Bronchial epithelial cell (primary cell): ENCODE data around the gene BAZ1A. TPM values are rescaled to one million over a fixed set of nuclear protein-coding genes. Genes with fewer than 3 reads are reported as not detected.
"Not testable (repeated sequence)": the region's sequence is repeated elsewhere in the genome, so short reads cannot be mapped to it uniquely, and the experiment has no call there.

Source experiments
- DNase-seq: peaks from one replicate; pipeline ENCODE4 v3.0.0-alpha.2; 2010; ENCODE audit warnings: low read depth
- FAIRE-seq: peaks from 2 replicates; lab custom pipeline; 2011; peaks lifted over from hg19 to GRCh38; lab: Jason Lieb, UNC
- H3K27me3 ChIP-seq: 2 replicates; pipeline ENCODE4 v1.5.1; 2011; ENCODE audit warnings: low read length; ENCODE audit not compliant: control insufficient read depth, insufficient read depth
- H3K36me3 ChIP-seq: 2 replicates; pipeline ENCODE4 v1.5.1; 2011; ENCODE audit warnings: low read length; ENCODE audit not compliant: control insufficient read depth, insufficient read depth
- H3K4me3 ChIP-seq: 2 replicates; pipeline ENCODE4 v1.5.1; 2011; ENCODE audit warnings: mild to moderate bottlenecking, low read depth, low read length, control low read depth
- total RNA-seq: library from RNA; depleted of rRNA; stranded (reverse); fragments of >200 nt; gene quantifications from 2 replicates; pipeline ENCODE4 v1.2.1, GENCODE V29; 2014
- TF ChIP-seq, protein P1 (sequence below): IDR thresholded peaks from 2 replicates; pipeline ENCODE4 v1.5.1; 2011; ENCODE audit warnings: mild to moderate bottlenecking, moderate library complexity, low read length, control low read depth, inconsistent platforms; ENCODE audit not compliant: insufficient read depth, severe bottlenecking

Gene BAZ1A
- total RNA-seq, 1 donor from 2014 or later, result 35.0 TPM

GRCh38 chr14:34742270-34743115 lies 132.7 kb downstream of the BAZ1A start:
- no peaks in the 10 kb centered on the region for H3K27me3 ChIP-seq
- H3K4me3 ChIP-seq, result no peak overlapping the region
- H3K36me3 ChIP-seq, result no peaks in the 10 kb centered on the region
- DNase-seq (no peak), FAIRE-seq (no peak)
- TF ChIP-seq, protein P1, sequence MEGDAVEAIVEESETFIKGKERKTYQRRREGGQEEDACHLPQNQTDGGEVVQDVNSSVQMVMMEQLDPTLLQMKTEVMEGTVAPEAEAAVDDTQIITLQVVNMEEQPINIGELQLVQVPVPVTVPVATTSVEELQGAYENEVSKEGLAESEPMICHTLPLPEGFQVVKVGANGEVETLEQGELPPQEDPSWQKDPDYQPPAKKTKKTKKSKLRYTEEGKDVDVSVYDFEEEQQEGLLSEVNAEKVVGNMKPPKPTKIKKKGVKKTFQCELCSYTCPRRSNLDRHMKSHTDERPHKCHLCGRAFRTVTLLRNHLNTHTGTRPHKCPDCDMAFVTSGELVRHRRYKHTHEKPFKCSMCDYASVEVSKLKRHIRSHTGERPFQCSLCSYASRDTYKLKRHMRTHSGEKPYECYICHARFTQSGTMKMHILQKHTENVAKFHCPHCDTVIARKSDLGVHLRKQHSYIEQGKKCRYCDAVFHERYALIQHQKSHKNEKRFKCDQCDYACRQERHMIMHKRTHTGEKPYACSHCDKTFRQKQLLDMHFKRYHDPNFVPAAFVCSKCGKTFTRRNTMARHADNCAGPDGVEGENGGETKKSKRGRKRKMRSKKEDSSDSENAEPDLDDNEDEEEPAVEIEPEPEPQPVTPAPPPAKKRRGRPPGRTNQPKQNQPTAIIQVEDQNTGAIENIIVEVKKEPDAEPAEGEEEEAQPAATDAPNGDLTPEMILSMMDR, result no peak

- TF ChIP-seq, protein P1, result no peak
- Histone ChIP-seq H3K36me3 (no peaks in the 10 kb centered on the region), H3K4me3 (no peak overlapping the region), H3K27me3 (no peaks in the 10 kb centered on the region)
- FAIRE-seq, result no peak
- DNase-seq, result no peak
Observed at GRCh38 chr14:34741840-34742239, 133.3 kb downstream of the BAZ1A start.

DNA sequence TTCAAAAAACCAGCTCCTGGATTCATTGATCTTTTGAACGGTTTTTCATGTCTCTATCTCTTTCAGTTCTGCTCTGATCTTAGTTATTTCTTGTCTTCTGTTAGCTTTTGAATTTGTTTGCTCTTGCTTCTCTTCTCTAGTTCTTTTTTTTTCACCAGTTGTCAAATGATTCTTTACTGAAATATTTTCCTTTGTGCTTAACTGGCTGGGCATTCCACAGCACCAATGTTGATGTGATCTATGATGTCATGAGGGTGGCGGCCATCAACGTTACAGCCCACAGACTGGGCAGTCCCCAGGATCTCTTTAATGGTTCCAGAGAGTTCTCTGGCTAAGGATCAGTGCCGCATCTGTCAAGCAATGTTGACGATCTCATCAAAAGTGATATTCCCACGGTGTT lies 135.0 kb downstream of the BAZ1A start:
- H3K36me3 ChIP-seq, H3K27me3 ChIP-seq, H3K4me3 ChIP-seq, FAIRE-seq, DNase-seq: not testable (repeated sequence)

GRCh38 chr14:34737079-34737478 lies 138.1 kb downstream of the BAZ1A start:
- FAIRE-seq, result not testable (repeated sequence)

DNA sequence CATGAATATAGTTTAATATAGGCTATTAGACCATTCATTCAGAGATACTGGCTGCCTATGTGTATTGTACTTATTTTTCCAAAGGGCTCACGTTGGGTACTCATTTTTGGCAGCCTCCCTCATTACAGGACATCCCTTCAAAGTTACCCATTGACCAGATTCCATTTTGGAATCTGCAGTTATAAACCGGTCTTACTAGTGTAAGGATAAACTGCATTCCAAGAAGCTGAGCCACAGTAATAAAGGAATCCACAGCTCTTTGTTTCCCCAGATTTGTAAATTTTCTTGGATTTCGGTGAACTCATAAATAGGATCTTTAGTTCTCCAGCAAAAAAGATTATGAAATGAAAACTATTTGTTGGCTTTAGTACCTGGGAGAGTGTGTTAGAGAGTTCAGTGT lies 141.9 kb downstream of the BAZ1A start:
- TF ChIP-seq, protein P1, result no peak
- peak; percentile 72 for DNase-seq
- Histone ChIP-seq H3K4me3 (no peak overlapping the region), H3K36me3 (no peaks in the 10 kb centered on the region), H3K27me3 (no peaks in the 10 kb centered on the region)
- no peak for FAIRE-seq

More at GRCh38 chr14:34737079-34737478, 138.1 kb downstream of the BAZ1A start:
- not testable (repeated sequence) for H3K4me3 ChIP-seq, H3K36me3 ChIP-seq, DNase-seq, H3K27me3 ChIP-seq

GRCh38 chr14:34732802-34733201 lies 142.4 kb downstream of the BAZ1A start:
- Histone ChIP-seq H3K4me3 (no peak overlapping the region), H3K36me3 (no peaks in the 10 kb centered on the region), H3K27me3 (no peaks in the 10 kb centered on the region)
- FAIRE-seq (no peak), DNase-seq (no peak)
- TF ChIP-seq, protein P1, result no peak
